C1 segment of cervical spinal cord (tissue), 14 donors: ENCODE measurements around the gene KDM1A.
A peak's percentile ranks its signal among the peaks of the same experiment; 100 is the strongest.

Source experiments
- DNase-seq, 14 donors: peaks; one replicate each; lab custom pipeline; 2025; lab: John Stamatoyannopoulos, UW

KDM1A gene

DNA sequence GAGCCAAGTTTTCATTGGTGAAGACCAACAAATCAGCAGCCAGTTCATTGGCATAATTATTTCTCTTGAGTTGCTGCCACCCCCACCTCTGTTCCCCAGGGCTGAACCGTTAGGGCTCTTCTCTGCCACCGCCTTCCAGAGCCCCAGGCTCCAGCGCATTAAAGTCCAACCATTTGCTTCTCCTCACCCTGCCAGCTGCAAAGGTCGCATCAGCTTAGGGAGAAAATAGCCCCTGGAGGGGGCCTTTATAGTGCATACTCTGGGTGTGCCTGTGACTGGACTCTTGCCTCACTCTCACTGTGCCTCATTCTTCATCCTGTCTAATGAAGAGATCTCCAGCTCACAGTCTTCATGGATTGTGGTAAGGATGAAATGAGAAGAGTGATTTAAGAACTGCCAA lies 50.4 kb downstream of the KDM1A start:
- DNase-seq, result no peak

- DNase-seq, result no peak
Measured at GRCh38 chr1:23074012-23074411, 54.7 kb downstream of the KDM1A start.

DNA sequence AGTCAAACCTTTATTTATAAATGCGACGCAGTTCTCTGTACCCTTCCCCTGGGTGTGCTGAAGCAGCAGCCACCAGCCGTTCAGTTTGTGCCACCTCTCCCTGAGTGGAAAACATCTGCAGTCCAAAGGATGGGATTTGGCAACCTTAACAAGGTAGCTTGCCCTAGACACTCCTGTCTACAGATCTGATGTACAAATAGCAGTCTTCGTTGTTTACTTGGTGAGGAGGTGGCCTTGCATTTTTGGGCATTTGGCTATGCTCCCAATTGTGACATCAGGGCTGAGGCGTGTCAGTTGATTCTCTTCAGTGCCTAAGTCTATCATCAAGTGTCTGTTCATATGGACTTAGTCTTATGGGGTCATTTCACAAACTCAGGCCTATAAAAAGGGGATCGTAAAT lies 59.8 kb downstream of the KDM1A start:
- no peak for DNase-seq

GRCh38 chr1:23080885-23081284 lies 61.6 kb downstream of the KDM1A start:
- no peak for DNase-seq

- DNase-seq, result no peak
Measured at GRCh38 chr1:23081376-23081775, 62.1 kb downstream of the KDM1A start.

GRCh38 chr1:23083714-23084480 lies 64.6 kb downstream of the KDM1A start:
- DNase-seq, result no peak

GRCh38 chr1:23084880-23085279 lies 65.6 kb downstream of the KDM1A start:
- no peak for DNase-seq

DNA sequence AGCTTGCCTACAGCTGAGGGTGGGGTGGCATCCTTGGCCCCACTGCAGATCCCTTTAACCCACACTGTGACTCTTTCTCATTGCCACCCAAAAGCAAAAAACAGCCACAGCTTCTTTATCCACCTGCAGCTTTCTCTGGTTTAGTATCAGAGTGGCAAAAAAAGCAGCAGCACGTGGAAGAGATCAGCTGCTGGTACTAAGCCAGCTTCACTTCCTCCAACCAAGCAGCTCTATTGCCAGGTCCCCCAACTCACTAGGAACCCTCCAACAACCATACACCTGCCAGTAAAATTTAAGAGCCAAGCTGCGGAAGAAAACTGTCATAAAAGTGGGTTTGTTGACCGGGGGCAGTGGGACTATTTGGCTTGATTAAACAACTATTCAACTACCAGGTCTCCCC lies 66.4 kb downstream of the KDM1A start:
- no peak for DNase-seq

DNA sequence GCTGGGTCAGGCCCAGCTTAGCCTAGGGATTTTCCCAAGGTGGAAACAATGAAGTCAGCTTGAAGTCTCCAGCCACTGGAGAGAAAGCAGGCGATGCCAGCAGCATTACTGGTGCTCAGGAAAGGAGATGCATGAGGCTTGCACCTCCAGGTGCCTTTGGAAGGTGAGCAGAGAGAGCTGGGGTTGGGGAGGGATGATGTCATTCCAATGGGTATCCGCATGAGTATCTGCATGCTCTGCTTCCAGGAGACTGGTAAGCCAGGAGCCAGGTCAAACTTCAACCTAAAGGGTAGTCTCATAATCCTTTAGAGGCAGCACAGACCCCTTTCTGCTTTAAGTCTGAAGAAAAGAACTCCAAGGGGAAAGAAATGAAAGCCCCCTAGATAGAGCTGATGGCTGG lies 68.8 kb downstream of the KDM1A start:
- no peak for DNase-seq

GRCh38 chr1:23090056-23090455 lies 70.8 kb downstream of the KDM1A start:
- no peak for DNase-seq

- no peak for DNase-seq
Measured at GRCh38 chr1:23091545-23091944, 72.3 kb downstream of the KDM1A start.

DNA sequence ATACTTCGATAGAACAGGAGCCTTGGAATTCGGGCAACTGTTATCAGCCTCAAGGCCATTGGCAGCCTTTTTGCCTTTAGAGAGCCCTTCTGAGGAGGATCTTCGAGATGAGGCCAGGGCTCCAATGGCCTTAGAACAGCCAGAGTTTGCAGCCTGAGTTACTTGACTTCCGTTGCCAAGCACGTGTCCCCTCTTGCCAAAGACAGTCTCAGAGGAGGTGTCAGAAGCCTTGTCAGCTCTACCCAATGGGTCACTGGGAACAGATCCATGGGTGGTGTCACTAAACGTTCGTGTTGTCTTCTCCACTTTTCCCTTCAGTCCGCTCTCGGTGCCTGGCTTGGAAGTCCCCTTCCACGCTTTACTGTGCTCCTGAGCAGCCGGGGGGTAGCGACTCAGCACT lies 73.2 kb downstream of the KDM1A start:
- DNase-seq, result no peak

DNA sequence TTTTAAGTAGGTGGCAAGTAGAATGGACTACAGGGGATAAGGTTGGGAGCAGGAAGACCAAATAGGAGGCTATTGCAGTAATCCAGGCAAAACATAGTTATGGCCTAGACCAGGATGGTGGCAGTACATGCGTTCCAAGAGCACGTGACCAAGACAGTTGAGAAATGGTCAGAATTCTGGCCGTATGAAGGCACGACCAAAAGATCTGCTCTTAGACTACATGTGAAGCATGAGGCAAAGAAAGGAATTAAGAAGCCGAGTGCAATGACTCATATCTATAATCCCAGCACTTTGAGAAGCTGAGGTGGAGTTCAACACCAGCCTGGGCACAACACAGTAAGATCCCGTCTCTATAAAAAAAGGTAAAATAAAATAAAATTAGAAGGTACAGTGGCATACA lies 78.0 kb downstream of the KDM1A start:
- no peak for DNase-seq

DNA sequence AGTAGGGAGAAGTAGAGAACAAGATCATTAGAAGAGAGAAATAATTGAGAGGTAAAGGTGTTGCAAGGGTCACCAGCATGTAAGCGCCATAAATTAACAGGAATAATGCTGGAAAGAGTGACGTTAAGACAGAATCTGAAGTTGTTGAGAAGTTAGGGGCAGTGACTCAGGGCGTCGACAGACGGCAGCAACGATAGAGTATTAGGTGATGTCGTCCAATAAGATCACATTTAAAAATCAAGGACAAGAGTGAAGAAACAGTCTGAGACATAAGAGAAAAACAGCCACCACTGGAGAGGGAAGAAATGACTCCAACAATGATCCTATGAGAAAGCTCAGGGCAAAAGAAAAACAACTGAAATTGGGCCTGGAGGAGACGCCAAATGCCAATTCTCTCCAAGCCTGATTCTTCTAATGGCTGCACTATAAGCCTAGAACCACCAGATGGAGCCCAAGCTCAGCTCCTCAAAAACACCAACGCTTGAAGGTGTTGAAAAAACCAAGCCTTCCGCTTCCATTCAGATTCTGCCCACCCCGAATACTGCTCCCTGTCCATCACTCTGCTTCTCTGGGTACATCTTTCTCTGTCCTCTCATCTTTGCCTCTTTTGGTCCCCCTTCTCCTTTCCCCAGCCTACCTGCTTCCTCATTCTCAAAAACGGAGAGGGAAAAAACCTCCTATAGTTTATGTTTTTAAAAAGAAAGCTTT lies 79.3 kb downstream of the KDM1A start:
- peak in 8 of 14 donors; percentile 12 to 48 (median 25) for DNase-seq

DNA sequence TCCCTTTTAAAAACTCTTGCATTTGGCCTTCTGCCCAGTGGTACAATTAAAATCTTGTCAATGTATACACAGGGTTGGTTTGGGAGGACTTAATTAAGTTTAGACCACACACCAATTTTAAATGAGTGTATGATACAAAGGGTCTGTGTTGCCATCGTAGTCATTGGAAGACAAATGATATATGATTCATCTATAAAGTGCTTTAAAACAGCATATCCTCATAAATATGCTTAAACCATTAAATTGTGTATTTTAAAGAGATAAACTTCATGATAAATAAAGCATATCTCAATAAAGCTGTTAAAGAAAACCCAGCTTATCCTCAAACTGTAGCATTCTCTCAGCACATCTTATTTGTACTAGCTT lies 79.9 kb downstream of the KDM1A start:
- DNase-seq, result no peak

GRCh38 chr1:23100074-23100748 lies 80.9 kb downstream of the KDM1A start:
- peak in 5 of 14 donors; percentile 5 to 34 (median 33) for DNase-seq

DNA sequence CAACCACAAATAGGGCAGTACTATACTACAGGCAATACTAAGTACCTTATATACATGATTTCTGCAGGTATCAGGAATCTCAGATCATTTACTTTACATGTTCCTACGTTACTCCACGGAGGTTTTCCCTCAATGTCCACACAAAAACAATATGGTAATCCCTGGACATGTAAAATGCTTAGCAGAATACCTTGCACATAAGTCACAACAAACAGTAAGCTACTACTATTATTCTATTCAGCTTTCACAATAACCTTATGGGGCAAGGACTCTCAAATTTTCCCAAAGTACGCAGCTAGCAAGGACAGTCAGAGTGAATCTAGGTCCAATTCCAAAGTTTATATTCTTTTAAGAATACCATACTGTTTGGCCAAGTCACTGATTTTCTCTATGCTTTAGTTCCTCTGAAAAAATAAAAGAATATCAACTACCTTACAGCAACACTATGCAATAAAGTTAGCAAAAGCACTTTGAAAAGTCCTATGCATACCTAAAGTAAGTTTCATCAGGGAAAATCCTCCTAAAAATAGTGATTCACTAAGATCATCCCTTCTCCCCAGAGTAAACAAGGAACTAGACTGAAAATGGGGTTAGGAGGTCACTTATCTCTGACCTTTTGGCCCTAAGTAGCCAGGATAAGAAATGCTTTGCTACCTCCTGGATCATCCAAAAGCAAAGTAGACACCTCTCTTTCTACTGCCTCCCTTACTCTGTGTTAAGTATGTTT lies 82.0 kb downstream of the KDM1A start:
- no peak for DNase-seq

DNA sequence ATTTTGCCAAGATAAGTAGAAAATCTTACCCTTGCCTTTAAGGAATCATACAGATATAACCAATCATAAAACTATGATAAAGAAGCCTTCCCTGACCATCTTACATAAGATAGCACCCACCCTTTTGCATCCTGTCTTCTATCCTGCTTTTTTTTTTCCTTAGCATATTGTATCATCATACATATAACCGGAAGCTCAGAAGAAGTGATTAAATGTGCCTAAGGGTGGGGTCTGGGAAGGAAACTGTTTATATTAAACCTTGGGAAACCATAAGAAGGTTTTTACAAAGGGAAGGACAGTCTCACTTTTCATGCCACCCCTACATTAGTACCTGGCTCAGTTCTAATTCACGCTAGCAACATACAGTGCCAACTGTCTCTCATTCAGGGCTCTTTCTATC lies 82.6 kb downstream of the KDM1A start:
- DNase-seq, result no peak

GRCh38 chr1:23102289-23102688 lies 83.0 kb downstream of the KDM1A start:
- DNase-seq, result no peak

GRCh38 chr1:23103001-23103889 lies 84.0 kb downstream of the KDM1A start:
- DNase-seq, result no peak

DNA sequence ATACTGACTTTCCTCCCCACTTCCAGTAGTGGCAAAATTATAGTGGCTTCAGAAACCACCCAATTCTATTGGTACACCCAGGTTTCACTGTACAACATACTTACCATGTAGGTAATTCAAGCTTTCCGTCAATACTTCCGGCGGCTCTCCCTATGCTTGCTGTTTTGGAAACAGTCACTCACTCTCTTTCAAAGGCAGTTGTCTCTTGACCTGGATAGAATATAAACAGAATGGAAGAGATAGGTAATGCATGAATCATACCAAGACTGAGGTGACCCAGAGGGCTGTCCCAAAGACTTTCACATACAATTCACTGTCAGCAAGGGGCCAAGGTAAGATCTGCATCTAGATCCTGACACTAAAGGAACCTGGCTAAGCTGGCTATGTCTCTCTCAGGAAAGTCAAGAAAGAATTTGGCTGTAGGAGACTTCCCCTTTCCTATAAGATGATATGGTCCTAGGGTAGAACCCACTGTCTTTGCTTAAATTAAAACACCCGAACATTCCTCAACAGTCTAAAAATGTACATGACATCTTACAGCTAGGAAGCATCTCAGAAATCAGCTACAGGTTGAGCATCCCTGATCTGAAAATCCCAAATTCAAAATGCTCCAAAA lies 89.8 kb downstream of the KDM1A start:
- DNase-seq, result no peak
